H1 (cell line): Measurements from ENCODE around the gene IRF2BP1. TPM values are rescaled to one million over a fixed set of nuclear protein-coding genes. Genes with fewer than 3 reads are reported as not detected.

Experiments used
- CTCF ChIA-PET: fragments of 300-600 bp; sonication (Branson Sonifier 250); formaldehyde crosslinking; loops from one replicate; lab custom pipeline; 2021; ENCODE audit not compliant: partially characterized antibody; lab: Charles Lee
- POLR2A ChIA-PET: fragments of 300-600 bp; sonication (Branson Sonifier 250); formaldehyde crosslinking; loops from one replicate; lab custom pipeline; 2021; ENCODE audit warnings: inconsistent platforms; ENCODE audit not compliant: partially characterized antibody; lab: Charles Lee
- DNase-seq, 2 experiments: peaks; one replicate each; pipeline versions ENCODE4 v3.0.0 to v3.0.0-alpha.2; 2010 to 2022; ENCODE audit warnings: low spot score in 2 of 2, low read depth in 1 of 2, mixed read lengths in 1 of 2
- FAIRE-seq: peaks from 2 replicates; lab custom pipeline; 2011; peaks lifted over from hg19 to GRCh38; lab: Jason Lieb, UNC
- H2AFZ ChIP-seq: 2 replicates; pipeline ENCODE4 v1.8.1; 2012; ENCODE audit warnings: low read length, inconsistent platforms
- H2AK5ac ChIP-seq: 2 replicates; pipeline ENCODE4 v1.6.1; 2013; ENCODE audit warnings: low read depth, low read length
- H2BK120ac ChIP-seq: replicated peaks from 2 replicates; pipeline ENCODE3; 2013; ENCODE audit warnings: low read depth, low read length, inconsistent platforms
- H2BK12ac ChIP-seq: 2 replicates; pipeline ENCODE4 v1.6.1; 2013; ENCODE audit warnings: low read depth, low read length
- H2BK15ac ChIP-seq: 2 replicates; pipeline ENCODE4 v1.6.1; 2013; ENCODE audit warnings: low read length
- H2BK20ac ChIP-seq: 2 replicates; pipeline ENCODE4 v1.6.1; 2013; ENCODE audit warnings: low read length
- H2BK5ac ChIP-seq: 2 replicates; pipeline ENCODE4 v1.6.1; 2013; ENCODE audit warnings: low read depth, low read length
- H3K14ac ChIP-seq: 2 replicates; pipeline ENCODE4 v1.6.1; 2013; ENCODE audit warnings: inconsistent platforms; ENCODE audit not compliant: insufficient read length
- H3K18ac ChIP-seq: 2 replicates; pipeline ENCODE4 v1.6.1; 2013; ENCODE audit warnings: low read length; ENCODE audit errors: extremely low read depth
- H3K23ac ChIP-seq: 2 replicates; pipeline ENCODE4 v1.6.1; 2013; ENCODE audit warnings: inconsistent platforms; ENCODE audit not compliant: insufficient read length
- H3K23me2 ChIP-seq: 2 replicates; pipeline ENCODE4 v1.6.1; 2013; ENCODE audit warnings: low read depth, low read length
- H3K27ac ChIP-seq: 2 replicates; pipeline ENCODE4 v1.6.1; 2011; ENCODE audit warnings: low read depth, low read length, inconsistent platforms
- H3K27me3 ChIP-seq, 4 experiments: replicated peaks in 1 of 4; 1 replicate in 1 of 4; 2 replicates in 3 of 4; pipeline versions ENCODE4 v1.6.1 to v1.8.1; 2011 to 2013; ENCODE audit warnings: low read length in 3 of 4, mild to moderate bottlenecking in 3 of 4, inconsistent platforms in 2 of 4, mixed read lengths in 2 of 4, moderate library complexity in 1 of 4; ENCODE audit not compliant: control insufficient read depth in 3 of 4, insufficient read depth in 3 of 4; ENCODE audit errors: extremely low read depth in 1 of 4
- H3K36me3 ChIP-seq, 4 experiments: 2 replicates each; pipeline versions ENCODE4 v1.6.1 to v1.8.1; 2011 to 2013; ENCODE audit warnings: mild to moderate bottlenecking in 4 of 4, low read length in 3 of 4, moderate library complexity in 2 of 4, control low read depth in 1 of 4, inconsistent platforms in 1 of 4; ENCODE audit not compliant: insufficient read depth in 4 of 4, control insufficient read depth in 2 of 4
- H3K4ac ChIP-seq: replicated peaks from 2 replicates; pipeline ENCODE3; 2013; ENCODE audit warnings: low read length, low read depth, mixed read lengths, inconsistent platforms; ENCODE audit not compliant: insufficient read length
- H3K4me1 ChIP-seq, 4 experiments: replicated peaks in 1 of 4; 1 replicate in 1 of 4; 2 replicates in 3 of 4; pipeline versions ENCODE4 v1.6.1 to v1.8.1; 2011 to 2013; ENCODE audit warnings: low read length in 3 of 4, inconsistent platforms in 2 of 4, mixed read lengths in 1 of 4; ENCODE audit not compliant: insufficient read depth in 4 of 4, control insufficient read depth in 3 of 4
- H3K4me2 ChIP-seq, 2 experiments: 2 replicates each; pipeline versions ENCODE4 v1.6.1 to v1.8.1; 2011 to 2013; ENCODE audit warnings: low read depth in 2 of 2, low read length in 2 of 2, control low read depth in 1 of 2, inconsistent platforms in 1 of 2, mild to moderate bottlenecking in 1 of 2; ENCODE audit not compliant: insufficient read depth in 1 of 2
- H3K4me3 ChIP-seq, 4 experiments: fragments of 200-600, 300-600 bp in 1 of 4; sonication (generic), shearing (Covaris generic), sonication (Bioruptor Twin) in 1 of 4; 2 replicates each; pipeline versions ENCODE4 v1.5.1 to v1.8.1; 2011 to 2016; ENCODE audit warnings: low read length in 4 of 4, low read depth in 3 of 4, control low read depth in 2 of 4, inconsistent platforms in 2 of 4, mild to moderate bottlenecking in 2 of 4, mixed read lengths in 1 of 4, moderate library complexity in 1 of 4; ENCODE audit not compliant: insufficient read depth in 2 of 4; ENCODE audit errors: extremely low read depth in 1 of 4
- H3K56ac ChIP-seq: replicated peaks from 2 replicates; pipeline ENCODE3; 2013; ENCODE audit warnings: low read depth, mild to moderate bottlenecking, mixed read lengths, low read length, inconsistent platforms; ENCODE audit not compliant: insufficient read length
- H3K79me1 ChIP-seq: 2 replicates; pipeline ENCODE4 v1.6.1; 2013; ENCODE audit warnings: low read depth, low read length, control low read depth
- H3K79me2 ChIP-seq, 2 experiments: 2 replicates each; pipeline versions ENCODE4 v1.6.1 to v1.8.1; 2012 to 2013; ENCODE audit warnings: low read length in 2 of 2, mild to moderate bottlenecking in 2 of 2, inconsistent platforms in 1 of 2; ENCODE audit not compliant: insufficient read depth in 2 of 2, control insufficient read depth in 1 of 2
- H3K9ac ChIP-seq, 4 experiments: replicated peaks in 1 of 4; 1 replicate in 1 of 4; 2 replicates in 3 of 4; pipeline versions ENCODE4 v1.6.1 to v1.8.1; 2011 to 2013; ENCODE audit warnings: low read depth in 3 of 4, low read length in 3 of 4, control low read depth in 2 of 4, mild to moderate bottlenecking in 2 of 4, moderate library complexity in 2 of 4, inconsistent platforms in 1 of 4; ENCODE audit errors: extremely low read depth in 1 of 4
- H3K9me3 ChIP-seq, 2 experiments: 2 replicates each; pipeline versions ENCODE4 v1.6.1 to v1.8.1; 2012 to 2013; ENCODE audit warnings: mild to moderate bottlenecking in 2 of 2, moderate library complexity in 2 of 2, control low read depth in 1 of 2, inconsistent platforms in 1 of 2, low read depth in 1 of 2, low read length in 1 of 2, mixed read lengths in 1 of 2; ENCODE audit not compliant: insufficient read depth in 2 of 2
- H4K20me1 ChIP-seq, 2 experiments: replicated peaks in 1 of 2; 2 replicates each; pipeline versions ENCODE3 to v1.8.1; 2011 to 2013; ENCODE audit warnings: inconsistent platforms in 2 of 2, low read length in 2 of 2, mild to moderate bottlenecking in 1 of 2; ENCODE audit not compliant: insufficient read depth in 2 of 2, control insufficient read depth in 1 of 2
- H4K5ac ChIP-seq: 2 replicates; pipeline ENCODE4 v1.6.1; 2013; ENCODE audit warnings: low read length, low read depth, mixed read lengths, inconsistent platforms; ENCODE audit not compliant: insufficient read length
- H4K8ac ChIP-seq: 2 replicates; pipeline ENCODE4 v1.8.0; 2013; ENCODE audit warnings: mild to moderate bottlenecking, moderate library complexity, low read length, inconsistent platforms; ENCODE audit not compliant: insufficient read depth; ENCODE audit errors: extremely low read depth
- H4K91ac ChIP-seq: replicated peaks from 2 replicates; pipeline ENCODE3; 2013; ENCODE audit warnings: low read length, mixed read lengths, inconsistent platforms; ENCODE audit not compliant: insufficient read length
- ASH2L ChIP-seq: fragments of 200-600, 300-600 bp; sonication (generic); IDR thresholded peaks from one replicate; pipeline ENCODE4 v1.7.1; 2017; ENCODE audit warnings: low read length
- EGR1 ChIP-seq: IDR thresholded peaks from 2 replicates; pipeline ENCODE4 v1.6.1; 2011; ENCODE audit warnings: low read depth, low read length, borderline replicate concordance
- KDM1A ChIP-seq: fragments of 200-600, 300-600 bp; sonication (generic); IDR thresholded peaks from 2 replicates; pipeline ENCODE4 v1.7.1; 2016; ENCODE audit warnings: mild to moderate bottlenecking, low read length, borderline replicate concordance
- POU5F1 ChIP-seq: IDR thresholded peaks from 2 replicates; pipeline ENCODE4 v1.6.1; 2011; ENCODE audit warnings: low read depth, mild to moderate bottlenecking, low read length, moderate library complexity
- SP4 ChIP-seq: IDR thresholded peaks from 2 replicates; pipeline ENCODE4 v1.6.1; 2012; ENCODE audit warnings: low read length, inconsistent platforms
- SRF ChIP-seq: IDR thresholded peaks from 2 replicates; pipeline ENCODE4 v1.6.1; 2011; ENCODE audit warnings: mild to moderate bottlenecking, low read depth, low read length, moderate library complexity
- TAF1 ChIP-seq: IDR thresholded peaks from 2 replicates; pipeline ENCODE4 v1.6.1; 2011; ENCODE audit warnings: mild to moderate bottlenecking, low read depth, low read length
- WGBS, 2 experiments: shearing (Covaris generic) in 1 of 2; methylation state at CpG; one replicate each; pipeline versions ENCODE4 v1.1.6 to v1.1.7; 2013 to 2015; ENCODE audit warnings: low lambda C conversion rate in 2 of 2, mixed read lengths in 2 of 2, inconsistent platforms in 1 of 2, low coverage in 1 of 2, missing lambda C conversion rate in 1 of 2; ENCODE audit not compliant: insufficient replicate concordance in 2 of 2, insufficient coverage in 1 of 2, insufficient read length in 1 of 2; ENCODE audit errors: extremely low coverage in 1 of 2, missing lambda C conversion rate in 1 of 2; 5-methylcytosine and 5-hydroxymethylcytosine counted together
- polyA plus RNA-seq, 7 experiments: library from polyadenylated mRNA; depleted of rRNA in 3 of 7; stranded (reverse) in 5 of 7; unstranded in 2 of 7; fragments of >200 nt in 5 of 7; fragments of 200-250 nt in 2 of 7; gene quantifications; 1 replicate in 5 of 7; 2 replicates in 1 of 7; 4 replicates in 1 of 7; pipeline versions ENCODE4 v1.2.1 to v1.2.3, GENCODE V29; 2011 to 2013; ENCODE audit warnings: missing spikeins in 2 of 7, mixed read lengths in 2 of 7
- total RNA-seq: library from RNA; stranded (reverse); fragmentation: NEBNext Ultra II Directional; extraction: Animal tissue kit (Norgen Biotek cat#: 25700); gene quantifications from 2 replicates; pipeline ENCODE4 v1.2.1, GENCODE V29; 2021
- TF ChIP-seq, protein P1 (sequence below): IDR thresholded peaks from 2 replicates; pipeline ENCODE4 v1.6.1; 2012; ENCODE audit warnings: inconsistent platforms
- TF ChIP-seq, protein P2 (sequence below): IDR thresholded peaks from 2 replicates; pipeline ENCODE4 v1.6.1; 2012; ENCODE audit warnings: inconsistent platforms

Gene IRF2BP1
- total and polyA plus RNA-seq, 2 of the 8 experiments (the other 6 are each of a cell fraction or from before 2014, with no cell fraction given) = 12.1 to 24.4 TPM

DNA sequence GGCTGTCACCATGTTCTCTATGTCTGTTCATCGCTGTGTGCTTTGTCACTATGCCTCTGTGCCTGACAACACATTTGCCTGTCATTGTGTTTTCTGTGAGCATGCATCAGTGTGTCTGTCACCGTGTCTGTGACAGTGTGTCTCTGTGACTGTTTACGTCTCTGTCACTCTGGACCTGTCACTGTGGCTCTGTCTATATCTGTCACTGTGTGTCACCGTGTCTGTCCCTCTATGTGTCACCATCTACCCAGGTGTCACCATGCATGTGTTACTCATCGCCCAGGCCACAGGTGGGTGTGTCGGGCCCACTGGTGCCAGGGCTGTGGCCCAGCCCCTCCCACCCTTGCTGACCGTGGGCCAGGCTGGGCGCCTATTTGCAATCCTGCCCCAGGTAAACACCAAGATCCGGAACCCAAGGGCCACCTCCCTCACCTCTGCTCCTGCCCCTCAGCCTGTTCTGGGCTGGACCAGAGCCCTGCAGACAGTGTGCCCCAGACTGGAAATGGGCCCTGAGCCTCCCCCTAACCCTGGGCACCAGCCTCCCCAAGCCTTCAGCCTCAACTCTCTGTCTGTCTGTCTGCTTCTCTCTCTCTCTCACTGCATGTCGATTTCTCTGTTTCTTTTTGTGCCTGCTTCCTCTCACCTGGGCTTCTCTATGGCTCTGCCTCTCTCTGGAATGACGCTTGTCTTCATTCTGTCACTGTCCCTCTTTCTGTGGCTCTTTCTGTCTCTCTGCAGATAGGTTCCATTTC lies 7.7 kb downstream of the IRF2BP1 start:
- no peak overlapping the region for H3K4me3 ChIP-seq
- peaks cover 10% of the 10 kb centered on the region; the same call in 1 of the 2 replicates for H3K23me2 ChIP-seq
- H4K8ac ChIP-seq = no peak overlapping the region
- peak overlapping the region; percentile 95 for H2BK15ac ChIP-seq
- no peak overlapping the region for H2AFZ ChIP-seq
- H3K36me3 ChIP-seq = peaks cover 0 to 3% (median 0%) of the 10 kb centered on the region in 4 experiments; a peak in 3 of 8 replicates
- H3K9me3 ChIP-seq = no peaks in the 10 kb centered on the region
- H2BK120ac ChIP-seq = peak overlapping the region; percentile 69
- ChIA-PET POLR2A (interaction anchor here (6.0 to 9.8 kb wide), 2 partner anchors 10 to 13 kb away, joined by 48 to 277 read pairs; partner anchors contain the start of genes FOXA3 and SYMPK), CTCF (interaction anchor here (4.7 to 10.7 kb wide), 2 partner anchors 10 to 61 kb away, joined by 23 to 208 read pairs; partner anchors contain the start of genes FOXA3 and SYMPK)
- peak overlapping the region; percentile 57 for H3K4ac ChIP-seq
- TF ChIP-seq EGR1 = no peak
- no peak for TF ChIP-seq SRF
- TF ChIP-seq, protein P1, sequence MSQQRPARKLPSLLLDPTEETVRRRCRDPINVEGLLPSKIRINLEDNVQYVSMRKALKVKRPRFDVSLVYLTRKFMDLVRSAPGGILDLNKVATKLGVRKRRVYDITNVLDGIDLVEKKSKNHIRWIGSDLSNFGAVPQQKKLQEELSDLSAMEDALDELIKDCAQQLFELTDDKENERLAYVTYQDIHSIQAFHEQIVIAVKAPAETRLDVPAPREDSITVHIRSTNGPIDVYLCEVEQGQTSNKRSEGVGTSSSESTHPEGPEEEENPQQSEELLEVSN = no peak
- TF ChIP-seq TAF1 = no peak
- no peak for TF ChIP-seq ASH2L
- TF ChIP-seq SP4 = no peak
- TF ChIP-seq POU5F1 = no peak
- no peak for TF ChIP-seq KDM1A
- TF ChIP-seq, protein P2, sequence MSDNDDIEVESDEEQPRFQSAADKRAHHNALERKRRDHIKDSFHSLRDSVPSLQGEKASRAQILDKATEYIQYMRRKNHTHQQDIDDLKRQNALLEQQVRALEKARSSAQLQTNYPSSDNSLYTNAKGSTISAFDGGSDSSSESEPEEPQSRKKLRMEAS = no peak
- H3K27me3 ChIP-seq = no peaks in the 10 kb centered on the region; a peak in 1 of 7 replicates
- H3K4me1 ChIP-seq = peaks cover 6 to 31% (median 20%) of the 10 kb centered on the region in 4 experiments
- no peak overlapping the region for H3K4me2 ChIP-seq
- H2BK5ac ChIP-seq = peak overlapping the region; percentile 27
- H3K56ac ChIP-seq = peak overlapping the region; percentile 2
- H3K23ac ChIP-seq = no peak overlapping the region
- FAIRE-seq (no peak), DNase-seq (no peak)
- no peak overlapping the region for H3K27ac ChIP-seq
- H2BK20ac ChIP-seq = no peak overlapping the region
- H3K14ac ChIP-seq = no peak overlapping the region
- H3K79me2 ChIP-seq = no peaks in the 10 kb centered on the region
- peak overlapping the region; percentile 3 for H4K91ac ChIP-seq
- H4K20me1 ChIP-seq = peaks cover 5 to 7% of the 10 kb centered on the region in 2 experiments
- H2AK5ac ChIP-seq = peak overlapping the region; percentile 96
- peak overlapping the region; percentile 94; the same call in 1 of the 2 replicates for H2BK12ac ChIP-seq
- H4K5ac ChIP-seq = no peak overlapping the region
- peaks cover 3% of the 10 kb centered on the region; the same call in 1 of the 2 replicates for H3K79me1 ChIP-seq
- no peak overlapping the region for H3K18ac ChIP-seq
- 80% methylated on average over 9 of the region's 11 CpGs; no CpG with 5 or more reads in 1 of the 2 experiments for WGBS, 2 experiments
- no peak overlapping the region for H3K9ac ChIP-seq
